HG02759 (cell line): ENCODE measurements around the gene SCN5A.
A peak's percentile ranks its signal among the peaks of the same experiment; 100 is the strongest.

Experiments used
- ATAC-seq: cut with Tn5 transposase; IDR thresholded peaks from one replicate; pipeline ENCODE4 v1.9.1; 2021; ENCODE audit warnings: mild to moderate bottlenecking, moderate library complexity; ENCODE audit not compliant: unreplicated experiment

Gene SCN5A

GRCh38 chr3:38649500-38650247 lies at the start of gene SCN5A:
Gene SCN5A (minus strand): TSS chr3:38649687. CDS start chr3:38633307, 16,380 bp downstream.
- ATAC-seq, result peak; percentile 77

GRCh38 chr3:38698760-38699159 lies 49.3 kb upstream of the SCN5A start:
- ATAC-seq, result no peak

- ATAC-seq, result no peak
These were observed 48.6 kb upstream of the SCN5A start for GRCh38 chr3:38698061-38698460.

GRCh38 chr3:38696034-38696433 lies 46.5 kb upstream of the SCN5A start:
- no peak for ATAC-seq

GRCh38 chr3:38690185-38690584 lies 40.7 kb upstream of the SCN5A start:
- ATAC-seq, result no peak

- ATAC-seq, result no peak
These were observed 40.3 kb upstream of the SCN5A start for GRCh38 chr3:38689774-38690173.

GRCh38 chr3:38689346-38689745 lies 39.9 kb upstream of the SCN5A start:
- no peak for ATAC-seq

- no peak for ATAC-seq
These were observed 37.8 kb upstream of the SCN5A start for GRCh38 chr3:38687321-38687720.

GRCh38 chr3:38684546-38684945 lies 35.1 kb upstream of the SCN5A start:
- ATAC-seq, result no peak

GRCh38 chr3:38669668-38670067 lies 20.2 kb upstream of the SCN5A start:
- no peak for ATAC-seq

GRCh38 chr3:38662544-38662943 lies 13.1 kb upstream of the SCN5A start:
- no peak for ATAC-seq

GRCh38 chr3:38658841-38659240 lies 9.4 kb upstream of the SCN5A start:
- no peak for ATAC-seq

- no peak for ATAC-seq
These were observed 7.9 kb upstream of the SCN5A start for GRCh38 chr3:38657369-38657768.

GRCh38 chr3:38655708-38656300 lies 6.3 kb upstream of the SCN5A start:
- ATAC-seq, result no peak

GRCh38 chr3:38653685-38654537 lies 4.4 kb upstream of the SCN5A start:
- no peak for ATAC-seq

GRCh38 chr3:38652934-38653333 lies 3.4 kb upstream of the SCN5A start:
- no peak for ATAC-seq

- peak; percentile 60 for ATAC-seq
These were observed 1.8 kb upstream of the SCN5A start for GRCh38 chr3:38651153-38651789.

- ATAC-seq, result no peak
These were observed 913 bp upstream of the SCN5A start for GRCh38 chr3:38650248-38650951.

- ATAC-seq, result no peak
These were observed 608 bp downstream of the SCN5A start for GRCh38 chr3:38648659-38649499.
